ENCODE measurements around the gene IL10RB.
"Not testable (repeated sequence)": the region's sequence is repeated elsewhere in the genome, so short reads cannot be mapped to it uniquely, and the experiment has no call there.

IL10RB gene

GRCh38 chr21:33238565-33239255 is 27.5 kb upstream of the IL10RB start:
- TF ChIP-seq CTCF (IDR thresholded peaks at IDR 0.05; ENCODE audit: low read depth, low read length, missing control alignments), result no peak
- H3K27ac ChIP-seq, result no peak overlapping the region
- no peak overlapping the region for H3K4me3 ChIP-seq (ENCODE audit: low read depth, low read length)
- no peaks in the 10 kb centered on the region for H3K27me3 ChIP-seq (replicated peaks)
- no peak for DNase-seq
- no peaks in the 10 kb centered on the region for H3K36me3 ChIP-seq (replicated peaks)
- in situ Hi-C loops (cut with HindIII; ENCODE audit: low pct_ligation_motif_present, low sequenced_read_pairs), result no loop called here

GRCh38 chr21:33239559-33240127 is 26.5 kb upstream of the IL10RB start:
- H3K27me3 ChIP-seq (replicated peaks); H3K4me3 ChIP-seq (ENCODE audit: low read depth, low read length); DNase-seq; H3K27ac ChIP-seq; H3K36me3 ChIP-seq (replicated peaks); in situ Hi-C loops (cut with HindIII; ENCODE audit: low pct_ligation_motif_present, low sequenced_read_pairs): not testable (repeated sequence)

GRCh38 chr21:33240404-33240803 is 25.8 kb upstream of the IL10RB start:
- Histone ChIP-seq H3K36me3 (replicated peaks) (peaks cover 2% of the 10 kb centered on the region), H3K27ac (no peak overlapping the region), H3K27me3 (replicated peaks) (no peaks in the 10 kb centered on the region), H3K4me3 (ENCODE audit: low read depth, low read length) (no peak overlapping the region)
- DNase-seq, result no peak
- in situ Hi-C loops (cut with HindIII; ENCODE audit: low pct_ligation_motif_present, low sequenced_read_pairs), result no loop called here
- no peak for TF ChIP-seq CTCF (IDR thresholded peaks at IDR 0.05; ENCODE audit: low read depth, low read length, missing control alignments)

GRCh38 chr21:33241846-33242245 is 24.3 kb upstream of the IL10RB start:
- no peak for DNase-seq
- Histone ChIP-seq H3K27ac (no peak overlapping the region), H3K4me3 (ENCODE audit: low read depth, low read length) (no peak overlapping the region), H3K36me3 (replicated peaks) (peaks cover 11% of the 10 kb centered on the region), H3K27me3 (replicated peaks) (no peaks in the 10 kb centered on the region)
- no peak for TF ChIP-seq CTCF (IDR thresholded peaks at IDR 0.05; ENCODE audit: low read depth, low read length, missing control alignments)
- in situ Hi-C loops (cut with HindIII; ENCODE audit: low pct_ligation_motif_present, low sequenced_read_pairs), result no loop called here

GRCh38 chr21:33242846-33243245 is 23.3 kb upstream of the IL10RB start:
- not testable (repeated sequence) for DNase-seq

GRCh38 chr21:33244082-33244778 is 21.9 kb upstream of the IL10RB start:
- no peak for TF ChIP-seq CTCF (IDR thresholded peaks at IDR 0.05; ENCODE audit: low read depth, low read length, missing control alignments)
- no peak for DNase-seq
- Histone ChIP-seq H3K4me3 (ENCODE audit: low read depth, low read length) (no peak overlapping the region), H3K27me3 (replicated peaks) (no peaks in the 10 kb centered on the region), H3K36me3 (replicated peaks) (peaks cover 16% of the 10 kb centered on the region), H3K27ac (no peak overlapping the region)
- in situ Hi-C loops (cut with HindIII; ENCODE audit: low pct_ligation_motif_present, low sequenced_read_pairs), result no loop called here

More at GRCh38 chr21:33242846-33243245, 23.3 kb upstream of the IL10RB start:
- H3K27ac ChIP-seq; H3K27me3 ChIP-seq (replicated peaks); in situ Hi-C loops (cut with HindIII; ENCODE audit: low pct_ligation_motif_present, low sequenced_read_pairs); H3K4me3 ChIP-seq (ENCODE audit: low read depth, low read length): not testable (repeated sequence)
- peaks cover 16% of the 10 kb centered on the region for H3K36me3 ChIP-seq (replicated peaks)

Data from brain microvascular endothelial cell (primary cell).